ENCODE results near the gene BTBD2.

DNA sequence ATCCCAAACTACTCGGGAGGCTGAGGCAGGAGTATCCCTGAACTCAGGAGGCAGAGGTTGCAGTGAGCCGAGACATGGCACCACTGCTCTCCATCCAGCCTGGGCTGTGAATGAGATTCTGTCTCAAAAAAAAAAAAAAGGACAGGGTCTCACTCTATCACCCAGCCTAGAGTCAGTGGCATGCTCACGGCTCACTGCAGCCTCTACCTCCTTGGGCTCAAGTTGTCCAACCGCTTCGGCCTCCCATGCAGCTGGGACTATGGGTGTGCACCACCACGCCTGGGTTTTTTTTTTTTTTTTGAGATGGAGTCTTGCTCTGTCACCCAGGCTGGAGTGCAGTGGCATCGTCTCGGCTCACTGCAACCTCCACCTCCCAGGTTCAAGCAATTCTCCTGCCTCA, 20.9 kb upstream of the BTBD2 start:
- no peak; the same call in 1 of the 2 replicates for TF ChIP-seq POLR2AphosphoS5 (IDR thresholded peaks at IDR 0.05; ENCODE audit: low read depth, low read length)
- TF ChIP-seq TAF1 (IDR thresholded peaks at IDR 0.05; ENCODE audit: borderline replicate concordance, insufficient read depth, low read length), result no peak

Measured in PFSK-1 (cell line).